ENCODE measurements around the gene BTBD2.

The BTBD2 gene

GRCh38 chr19:2050349-2050990, 35.0 kb upstream of the BTBD2 start:
- peak in 1 of 2 experiments; percentile 35 for DNase-seq

GRCh38 chr19:2049741-2050348, 34.3 kb upstream of the BTBD2 start:
- DNase-seq = peak in 1 of 2 experiments; percentile 44

- no peak for DNase-seq
These were observed 33.6 kb upstream of the BTBD2 start for GRCh38 chr19:2048959-2049740.

- DNase-seq = no peak
These were observed 32.8 kb upstream of the BTBD2 start for GRCh38 chr19:2048104-2048958.

GRCh38 chr19:2047449-2048103, 32.1 kb upstream of the BTBD2 start:
- DNase-seq = no peak

- no peak for DNase-seq
These were observed 31.5 kb upstream of the BTBD2 start for GRCh38 chr19:2047076-2047448.

- no peak for DNase-seq
These were observed 30.8 kb upstream of the BTBD2 start for GRCh38 chr19:2046046-2046907.

GRCh38 chr19:2045501-2046045, 30.1 kb upstream of the BTBD2 start:
- DNase-seq = no peak

GRCh38 chr19:2044709-2045500, 29.4 kb upstream of the BTBD2 start:
- DNase-seq = no peak

GRCh38 chr19:2043961-2044708, 28.6 kb upstream of the BTBD2 start:
- DNase-seq = no peak

- no peak for DNase-seq
These were observed 27.7 kb upstream of the BTBD2 start for GRCh38 chr19:2043251-2043641.

- DNase-seq = no peak
These were observed 27.2 kb upstream of the BTBD2 start for GRCh38 chr19:2042485-2043250.

- DNase-seq = peak; percentile 69 to 95
These were observed 26.4 kb upstream of the BTBD2 start for GRCh38 chr19:2041683-2042484.

- DNase-seq = no peak
These were observed 25.8 kb upstream of the BTBD2 start for GRCh38 chr19:2041433-2041682.

- no peak for DNase-seq
These were observed 25.3 kb upstream of the BTBD2 start for GRCh38 chr19:2040647-2041432.

- DNase-seq = no peak
These were observed 24.6 kb upstream of the BTBD2 start for GRCh38 chr19:2039959-2040646.

Measured in NCI-H526 (cell line).